Suprapubic skin (tissue), 4 donors: ENCODE results near the gene COL9A3. TPM values are rescaled to one million over a fixed set of nuclear protein-coding genes. Genes with fewer than 3 reads are reported as not detected.

Experiments
- DNase-seq, 2 donors: peaks; one replicate each; pipeline ENCODE4 v3.0.0-alpha.2; 2019; ENCODE audit warnings: low spot score in 2 of 2
- H3K27ac ChIP-seq: fragments of 200-600 bp; sonication (generic); one replicate; pipeline ENCODE4 v1.5.1; 2019
- H3K27me3 ChIP-seq: fragments of 200-600 bp; sonication (generic); one replicate; pipeline ENCODE4 v1.5.1; 2019
- H3K36me3 ChIP-seq: fragments of 200-600 bp; sonication (generic); one replicate; pipeline ENCODE4 v1.5.1; 2019
- H3K4me1 ChIP-seq: fragments of 200-600 bp; sonication (generic); one replicate; pipeline ENCODE4 v1.5.1; 2019
- H3K4me3 ChIP-seq: fragments of 200-600 bp; sonication (generic); one replicate; pipeline ENCODE4 v1.5.1; 2019; ENCODE audit warnings: mild to moderate bottlenecking
- H3K9me3 ChIP-seq: fragments of 200-600 bp; sonication (generic); one replicate; pipeline ENCODE4 v1.5.1; 2019
- CTCF ChIP-seq, 2 donors: fragments of 200-600 bp in 1 of 2; fragments of 450-650 bp in 1 of 2; sonication (generic) in 1 of 2; IDR thresholded peaks; one replicate each; pipeline ENCODE4 v1.5.1; 2016 to 2019; ENCODE audit warnings: antibody characterized with exemption in 2 of 2, mild to moderate bottlenecking in 1 of 2, moderate library complexity in 1 of 2
- EP300 ChIP-seq: sonication (generic); formaldehyde crosslinking; IDR thresholded peaks from one replicate; pipeline ENCODE4 v1.6.1; 2017; ENCODE audit warnings: antibody characterized with exemption
- POLR2A ChIP-seq, 2 donors: fragments of 450-650 bp; IDR thresholded peaks; one replicate each; pipeline ENCODE4 v1.6.1; 2017; ENCODE audit warnings: antibody characterized with exemption in 2 of 2, mild to moderate bottlenecking in 2 of 2, moderate library complexity in 2 of 2
- POLR2AphosphoS5 ChIP-seq, 3 donors: sonication (generic); formaldehyde crosslinking; IDR thresholded peaks; one replicate each; pipeline ENCODE4 v1.6.1; 2017; ENCODE audit warnings: antibody characterized with exemption in 3 of 3
- WGBS: methylation state at CpG from one replicate; pipeline ENCODE4 v1.1.5; 2018; 5-methylcytosine and 5-hydroxymethylcytosine counted together
- total RNA-seq, 4 donors: library from RNA; depleted of rRNA; stranded (reverse); fragments of >200 nt; gene quantifications; one replicate each; pipeline ENCODE4 v1.1.0, GENCODE V29; 2016

The COL9A3 gene
- total RNA-seq, 4 donors from 2014 or later = 6.1 to 11.3 (median 8.1) TPM

GRCh38 chr20:62793757-62794006, 23.2 kb upstream of the COL9A3 start:
- Histone ChIP-seq H3K4me1 (peaks cover 44% of the 10 kb centered on the region), H3K27me3 (no peaks in the 10 kb centered on the region), H3K4me3 (peak overlapping the region; percentile 84), H3K9me3 (no peaks in the 10 kb centered on the region), H3K36me3 (peaks cover 9% of the 10 kb centered on the region), H3K27ac (peak overlapping the region; percentile 90)
- WGBS = no CpG with 5 or more reads among the region's 7 CpGs
- no peak for TF ChIP-seq POLR2A (IDR thresholded peaks at IDR 0.05)
- no peak for TF ChIP-seq EP300
- TF ChIP-seq POLR2AphosphoS5 (IDR thresholded peaks at IDR 0.05) = no peak
- no peak for TF ChIP-seq CTCF (IDR thresholded peaks at IDR 0.05)
- no peak for DNase-seq

GRCh38 chr20:62794007-62794724, 22.7 kb upstream of the COL9A3 start:
- peak; percentile 98 to 99 for DNase-seq
- TF ChIP-seq EP300 (no peak), POLR2AphosphoS5 (IDR thresholded peaks at IDR 0.05) (peak in 1 of 3 donors; percentile 65), CTCF (IDR thresholded peaks at IDR 0.05) (no peak), POLR2A (IDR thresholded peaks at IDR 0.05) (peak; percentile 9 to 71)
- WGBS = 0% methylated on average over 12 of the region's 69 CpGs

GRCh38 chr20:62795023-62795761, 21.7 kb upstream of the COL9A3 start:
- WGBS = 0% methylated on average over 47 of the region's 68 CpGs
- peak overlapping the region; percentile 84 for H3K4me3 ChIP-seq

More at GRCh38 chr20:62794007-62794724, 22.7 kb upstream of the COL9A3 start:
- Histone ChIP-seq H3K9me3 (no peaks in the 10 kb centered on the region), H3K27me3 (no peaks in the 10 kb centered on the region), H3K27ac (peak overlapping the region; percentile 90), H3K36me3 (peaks cover 14% of the 10 kb centered on the region), H3K4me1 (peaks cover 44% of the 10 kb centered on the region), H3K4me3 (peak overlapping the region; percentile 84)

GRCh38 chr20:62796699-62797491, 20.0 kb upstream of the COL9A3 start:
- 61% methylated on average over 5 of the region's 53 CpGs for WGBS
- Histone ChIP-seq H3K4me3 (peak overlapping the region; percentile 84), H3K4me1 (peaks cover 38% of the 10 kb centered on the region), H3K9me3 (no peaks in the 10 kb centered on the region), H3K36me3 (peaks cover 39% of the 10 kb centered on the region), H3K27me3 (no peaks in the 10 kb centered on the region), H3K27ac (peak overlapping the region; percentile 90)
- TF ChIP-seq CTCF (IDR thresholded peaks at IDR 0.05) = no peak
- DNase-seq = no peak

More at GRCh38 chr20:62795023-62795761, 21.7 kb upstream of the COL9A3 start:
- peaks cover 24% of the 10 kb centered on the region for H3K36me3 ChIP-seq
- no peaks in the 10 kb centered on the region for H3K27me3 ChIP-seq
- H3K4me1 ChIP-seq = peaks cover 44% of the 10 kb centered on the region
- H3K27ac ChIP-seq = peak overlapping the region; percentile 90
- H3K9me3 ChIP-seq = no peaks in the 10 kb centered on the region
- TF ChIP-seq POLR2AphosphoS5 (IDR thresholded peaks at IDR 0.05) = no peak
- no peak for TF ChIP-seq POLR2A (IDR thresholded peaks at IDR 0.05)
- no peak for TF ChIP-seq CTCF (IDR thresholded peaks at IDR 0.05)
- TF ChIP-seq EP300 = no peak
- no peak for DNase-seq
